Measurements from ENCODE around the gene DICER1.

The DICER1 gene

DNA sequence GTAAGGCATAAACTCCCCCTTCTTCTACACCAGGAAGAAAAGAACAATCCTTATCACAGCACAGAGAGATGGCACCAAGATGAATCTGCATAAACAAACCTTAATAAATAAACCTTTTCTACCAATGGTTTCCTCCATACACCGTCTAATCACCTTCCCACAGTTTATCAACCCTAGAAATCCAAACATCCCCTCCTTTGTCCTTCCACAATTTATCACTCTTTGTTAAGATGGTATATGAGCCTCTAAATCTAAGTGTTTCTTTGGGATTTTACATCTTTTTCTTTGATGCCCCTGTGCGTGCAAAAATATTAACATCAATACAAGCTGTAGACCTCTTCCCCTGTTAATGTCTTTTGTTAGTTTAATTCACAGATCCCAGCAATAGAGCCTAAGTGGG, 12.5 kb downstream of the DICER1 start:
- no peak for TF ChIP-seq EZH2 (IDR thresholded peaks at IDR 0.05; ENCODE audit: borderline replicate concordance, low read depth, low read length, severe bottlenecking)
- TF ChIP-seq, protein P1, sequence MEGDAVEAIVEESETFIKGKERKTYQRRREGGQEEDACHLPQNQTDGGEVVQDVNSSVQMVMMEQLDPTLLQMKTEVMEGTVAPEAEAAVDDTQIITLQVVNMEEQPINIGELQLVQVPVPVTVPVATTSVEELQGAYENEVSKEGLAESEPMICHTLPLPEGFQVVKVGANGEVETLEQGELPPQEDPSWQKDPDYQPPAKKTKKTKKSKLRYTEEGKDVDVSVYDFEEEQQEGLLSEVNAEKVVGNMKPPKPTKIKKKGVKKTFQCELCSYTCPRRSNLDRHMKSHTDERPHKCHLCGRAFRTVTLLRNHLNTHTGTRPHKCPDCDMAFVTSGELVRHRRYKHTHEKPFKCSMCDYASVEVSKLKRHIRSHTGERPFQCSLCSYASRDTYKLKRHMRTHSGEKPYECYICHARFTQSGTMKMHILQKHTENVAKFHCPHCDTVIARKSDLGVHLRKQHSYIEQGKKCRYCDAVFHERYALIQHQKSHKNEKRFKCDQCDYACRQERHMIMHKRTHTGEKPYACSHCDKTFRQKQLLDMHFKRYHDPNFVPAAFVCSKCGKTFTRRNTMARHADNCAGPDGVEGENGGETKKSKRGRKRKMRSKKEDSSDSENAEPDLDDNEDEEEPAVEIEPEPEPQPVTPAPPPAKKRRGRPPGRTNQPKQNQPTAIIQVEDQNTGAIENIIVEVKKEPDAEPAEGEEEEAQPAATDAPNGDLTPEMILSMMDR (IDR thresholded peaks at IDR 0.05; ENCODE audit: borderline replicate concordance, extremely low read depth, low read length, poor library complexity, severe bottlenecking), result no peak
- peaks cover 2% of the 10 kb centered on the region; the same call in 1 of the 2 replicates for H3K4me1 ChIP-seq (ENCODE audit: insufficient read depth, low read length)
- H3K27ac ChIP-seq (ENCODE audit: low read length), result no peak overlapping the region
- ATAC-seq (ENCODE audit: insufficient read depth, low read depth), result no peak
- H3K27me3 ChIP-seq (ENCODE audit: insufficient read depth, low read length, poor library complexity), result no peaks in the 10 kb centered on the region
- H3K4me2 ChIP-seq (ENCODE audit: insufficient read depth, low read length), result no peak overlapping the region
- no peak for DNase-seq
- peaks cover 35% of the 10 kb centered on the region; the same call in 1 of the 2 replicates for H4K20me1 ChIP-seq (ENCODE audit: insufficient read depth, low read length)
- no peak overlapping the region for H3K9ac ChIP-seq (ENCODE audit: low read depth, low read length)
- H3K9me3 ChIP-seq (ENCODE audit: insufficient read depth, low read length, severe bottlenecking), result peaks cover 13% of the 10 kb centered on the region
- H3K4me3 ChIP-seq (ENCODE audit: low read depth in 1 of 2, low read length in 2 of 2), result no peak overlapping the region
- H3K36me3 ChIP-seq (ENCODE audit: insufficient read depth, low read length), result peaks cover 38% of the 10 kb centered on the region
- H3K79me2 ChIP-seq (ENCODE audit: insufficient read depth, low read length), result peaks cover 100% of the 10 kb centered on the region
- H2AFZ ChIP-seq (ENCODE audit: low read depth, low read length), result no peak overlapping the region

DNA sequence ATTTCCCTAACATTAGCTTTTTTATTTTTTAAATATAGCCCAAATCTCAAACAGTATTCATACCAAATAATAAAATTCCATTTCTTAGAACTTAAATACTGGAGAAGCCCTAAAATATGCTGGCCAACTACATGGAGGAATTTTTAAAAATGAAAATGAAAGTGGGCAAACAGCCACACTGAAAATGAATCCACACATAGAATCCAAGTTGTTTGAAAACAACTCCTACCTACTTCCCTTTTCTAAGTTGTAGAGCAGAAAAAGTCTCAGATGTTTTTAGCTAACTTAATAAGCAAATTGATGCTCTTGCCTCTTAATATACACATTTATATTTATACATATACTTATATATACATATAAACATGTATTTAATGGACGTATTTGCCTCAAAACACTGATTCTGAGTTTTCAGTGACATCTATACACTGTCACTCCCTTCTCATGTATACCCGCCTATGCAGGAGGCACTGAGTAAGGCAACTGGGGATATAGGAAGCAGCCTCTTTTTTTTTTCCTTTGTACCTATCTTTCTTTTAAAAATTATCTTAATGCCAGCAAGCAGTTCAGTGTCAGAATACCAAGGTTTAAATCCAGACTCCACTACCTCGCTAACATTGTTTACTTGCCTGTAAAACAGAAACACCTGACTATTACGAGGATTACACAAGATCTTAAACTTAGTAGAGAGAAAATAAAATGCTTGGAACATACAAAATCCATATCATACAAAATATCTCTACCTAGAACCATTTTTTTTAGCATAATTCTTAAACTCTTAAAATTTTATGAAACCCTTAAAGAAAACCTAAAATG, 13.3 kb downstream of the DICER1 start:
- Histone ChIP-seq H3K9ac (ENCODE audit: low read depth, low read length) (no peak overlapping the region), H3K4me1 (ENCODE audit: insufficient read depth, low read length) (peaks cover 2% of the 10 kb centered on the region; the same call in 1 of the 2 replicates), H3K27ac (ENCODE audit: low read length) (no peak overlapping the region), H2AFZ (ENCODE audit: low read depth, low read length) (no peak overlapping the region), H3K4me3 (ENCODE audit: low read depth in 1 of 2, low read length in 2 of 2) (no peak overlapping the region), H4K20me1 (ENCODE audit: insufficient read depth, low read length) (peaks cover 35% of the 10 kb centered on the region; the same call in 1 of the 2 replicates), H3K36me3 (ENCODE audit: insufficient read depth, low read length) (peaks cover 43% of the 10 kb centered on the region), H3K79me2 (ENCODE audit: insufficient read depth, low read length) (peaks cover 100% of the 10 kb centered on the region), H3K9me3 (ENCODE audit: insufficient read depth, low read length, severe bottlenecking) (peaks cover 13% of the 10 kb centered on the region), H3K4me2 (ENCODE audit: insufficient read depth, low read length) (no peak overlapping the region), H3K27me3 (ENCODE audit: insufficient read depth, low read length, poor library complexity) (no peaks in the 10 kb centered on the region)
- DNase-seq, result no peak
- TF ChIP-seq, protein P1 (IDR thresholded peaks at IDR 0.05; ENCODE audit: borderline replicate concordance, extremely low read depth, low read length, poor library complexity, severe bottlenecking), result no peak
- TF ChIP-seq EZH2 (IDR thresholded peaks at IDR 0.05; ENCODE audit: borderline replicate concordance, low read depth, low read length, severe bottlenecking), result no peak
- no peak for ATAC-seq (ENCODE audit: insufficient read depth, low read depth)

DNA sequence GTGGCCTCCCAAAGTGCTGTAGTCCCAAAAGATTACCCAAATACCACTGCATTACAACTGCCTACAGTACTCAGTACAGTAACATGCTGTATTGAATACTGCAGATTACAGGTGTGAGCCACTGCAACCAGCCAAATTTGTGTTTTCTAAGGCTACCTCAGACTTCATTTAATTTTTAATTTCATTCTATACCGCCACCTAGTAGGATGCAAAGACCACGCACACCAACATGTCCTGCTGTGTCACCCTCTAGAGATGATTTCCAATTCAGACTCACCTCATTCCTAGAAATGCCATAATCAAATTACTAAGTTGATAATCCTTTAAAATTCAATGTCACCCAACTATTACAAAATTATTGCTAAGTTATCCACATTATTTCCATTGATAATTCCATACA, 15.1 kb downstream of the DICER1 start:
- peaks cover 98% of the 10 kb centered on the region for H3K79me2 ChIP-seq (ENCODE audit: insufficient read depth, low read length)
- ATAC-seq (ENCODE audit: insufficient read depth, low read depth), result no peak
- H2AFZ ChIP-seq (ENCODE audit: low read depth, low read length), result no peak overlapping the region
- peaks cover 35% of the 10 kb centered on the region for H3K36me3 ChIP-seq (ENCODE audit: insufficient read depth, low read length)
- H3K9ac ChIP-seq (ENCODE audit: low read depth, low read length), result no peak overlapping the region
- no peaks in the 10 kb centered on the region for H3K27me3 ChIP-seq (ENCODE audit: insufficient read depth, low read length, poor library complexity)
- H3K27ac ChIP-seq (ENCODE audit: low read length), result no peak overlapping the region
- DNase-seq, result no peak
- no peak overlapping the region for H3K4me2 ChIP-seq (ENCODE audit: insufficient read depth, low read length)
- H4K20me1 ChIP-seq (ENCODE audit: insufficient read depth, low read length), result peaks cover 42% of the 10 kb centered on the region
- peaks cover 13% of the 10 kb centered on the region for H3K9me3 ChIP-seq (ENCODE audit: insufficient read depth, low read length, severe bottlenecking)
- TF ChIP-seq, protein P1 (IDR thresholded peaks at IDR 0.05; ENCODE audit: borderline replicate concordance, extremely low read depth, low read length, poor library complexity, severe bottlenecking), result no peak
- no peak for TF ChIP-seq EZH2 (IDR thresholded peaks at IDR 0.05; ENCODE audit: borderline replicate concordance, low read depth, low read length, severe bottlenecking)
- peaks cover 2% of the 10 kb centered on the region; the same call in 1 of the 2 replicates for H3K4me1 ChIP-seq (ENCODE audit: insufficient read depth, low read length)
- H3K4me3 ChIP-seq (ENCODE audit: low read depth in 1 of 2, low read length in 2 of 2), result no peak overlapping the region

All from DND-41 (cell line).